T-helper 2 cell treated with Interferon-gamma antibody and Interleukin-4, amounts not matched to agents 100 ng/mL and 5 ng/mL, for 36 hours (primary cell): Measurements from ENCODE around the gene TAMM41. TPM values are rescaled to one million over a fixed set of nuclear protein-coding genes. Genes with fewer than 3 reads are reported as not detected.
"Not testable (repeated sequence)": the region's sequence is repeated elsewhere in the genome, so short reads cannot be mapped to it uniquely, and the experiment has no call there.

ENCODE experiments used
- intact Hi-C: fragments of 100-400 bp; cut with micrococcal nuclease; formaldehyde crosslinking; loops from one replicate; pipeline ENCODE4 v1.15.1; 2023
- total RNA-seq: library from RNA; stranded (reverse); gene quantifications from 2 replicates; pipeline ENCODE4 v1.2.3, GENCODE V29; 2022

Gene TAMM41
- 23.6 and 24.8 TPM in 2 replicates for total RNA-seq

DNA sequence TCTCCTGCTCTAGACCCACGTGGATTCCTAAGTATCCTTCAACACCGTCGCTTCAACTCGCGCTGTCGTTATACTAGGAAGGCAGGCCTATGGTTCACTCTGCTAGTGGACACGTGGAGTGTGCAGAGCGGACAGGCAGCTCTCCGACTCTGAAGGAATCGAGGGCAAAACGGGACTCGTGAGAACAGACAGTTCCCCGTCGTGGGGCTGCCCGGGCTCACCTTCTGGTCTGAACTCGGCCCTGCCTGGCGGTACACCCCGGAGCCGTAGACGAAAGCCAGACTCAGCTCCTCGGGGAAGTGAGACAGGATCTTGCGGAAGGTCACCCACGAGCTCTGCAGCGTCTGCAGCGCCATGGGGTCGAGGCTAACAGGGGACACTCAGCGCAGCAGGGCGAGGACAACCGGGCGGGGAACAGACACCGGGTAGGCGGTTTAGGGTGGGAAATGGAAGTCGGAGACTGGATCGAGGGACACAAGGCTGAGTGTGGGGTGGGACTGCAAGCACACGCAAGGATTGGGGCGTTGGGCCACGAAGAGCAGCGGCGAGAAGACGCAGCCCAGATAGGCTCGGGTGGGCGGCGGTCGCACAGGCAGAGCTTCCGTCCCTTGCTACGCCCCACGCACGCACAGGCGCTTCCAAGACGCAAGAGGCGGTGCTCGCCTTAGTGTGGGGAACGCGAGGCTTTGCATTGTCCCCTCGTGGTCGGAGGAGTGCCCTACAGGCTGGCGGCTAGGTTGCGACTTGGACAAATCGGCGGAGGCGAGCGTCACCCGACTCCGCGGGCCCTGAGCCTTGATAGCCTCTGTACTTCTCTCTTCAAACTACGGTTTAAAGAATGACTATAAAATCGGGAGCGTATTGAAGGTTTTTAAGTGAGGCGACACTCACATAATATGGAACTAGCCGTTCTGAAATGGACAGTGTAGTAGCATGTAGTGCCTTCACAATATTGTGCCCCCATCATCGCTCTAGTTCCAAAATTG is at the start of gene TAMM41:
Gene TAMM41 (minus strand): TSS at position 605 of the 986 bp plus-strand sequence. CDS start 249 bp downstream, at position 356.
- intact Hi-C loops = loop anchor here (1.0 to 5.0 kb wide), 3 partner anchors 26 to 204 kb away; partner anchors contain the start of gene VGLL4

- intact Hi-C loops = no loop called here
Observed at GRCh38 chr3:11878837-11879236, 32.2 kb upstream of the TAMM41 start.

- intact Hi-C loops = not testable (repeated sequence)
Observed at GRCh38 chr3:11874707-11875106, 28.0 kb upstream of the TAMM41 start.

DNA sequence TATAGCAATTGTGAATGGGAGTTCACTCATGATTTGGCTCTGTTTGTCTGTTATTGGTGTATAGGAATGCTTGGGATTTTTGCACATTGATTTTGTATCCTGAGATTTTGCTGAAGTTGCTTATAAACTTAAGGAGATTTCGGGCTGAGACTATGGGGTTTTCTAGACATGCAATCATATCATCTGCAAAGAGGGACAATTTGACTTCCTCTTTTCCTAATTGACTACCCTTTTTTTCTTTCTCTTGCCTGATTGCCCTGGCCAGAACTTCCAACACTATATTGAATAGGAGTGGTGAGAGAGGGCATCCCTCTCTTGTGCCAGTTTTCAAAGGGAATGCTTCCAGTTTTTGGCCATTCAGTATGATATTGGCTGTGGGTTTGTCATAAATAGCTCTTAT is 17.1 kb upstream of the TAMM41 start:
- intact Hi-C loops = not testable (repeated sequence)

- intact Hi-C loops = not testable (repeated sequence)
Observed at GRCh38 chr3:11862584-11862983, 15.9 kb upstream of the TAMM41 start.

DNA sequence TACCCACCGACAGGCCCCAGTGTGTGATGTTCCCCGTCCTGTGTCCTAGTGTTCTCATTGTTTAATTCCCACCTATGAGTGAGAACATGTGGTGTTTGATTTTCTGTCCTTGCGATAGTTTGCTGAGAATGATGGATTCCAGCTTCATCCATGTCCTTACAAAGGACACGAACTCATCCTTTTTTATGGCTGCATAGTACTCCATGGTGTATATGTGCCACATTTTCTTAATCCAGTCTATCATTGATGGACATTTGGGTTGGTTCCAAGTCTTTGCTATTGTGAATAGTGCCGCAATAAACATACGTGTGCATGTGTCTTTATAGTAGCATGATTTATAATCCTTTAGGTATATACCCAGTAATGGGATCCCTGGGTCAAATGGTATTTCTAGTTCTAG is 15.5 kb upstream of the TAMM41 start:
- intact Hi-C loops = not testable (repeated sequence)

DNA sequence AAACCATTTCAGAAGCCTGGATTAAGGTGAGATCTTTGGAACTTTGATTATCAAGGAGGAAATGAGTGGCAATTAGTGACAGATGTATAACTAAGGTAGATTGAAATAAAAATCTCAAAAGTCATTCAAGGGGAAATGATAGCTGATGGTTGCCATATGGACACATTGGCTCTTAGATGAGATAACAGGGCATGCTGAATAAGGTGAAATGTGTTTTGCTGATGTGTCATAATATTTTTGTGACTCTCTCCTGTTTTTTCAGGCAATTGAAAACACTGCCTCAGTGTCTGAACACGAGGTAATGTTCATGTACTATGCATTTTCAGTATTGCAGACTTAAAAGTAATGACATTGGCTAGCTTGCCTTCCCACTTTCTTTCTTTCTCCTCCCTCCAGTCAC is 13.5 kb upstream of the TAMM41 start:
- intact Hi-C loops = not testable (repeated sequence)

- intact Hi-C loops = no loop called here
Observed at GRCh38 chr3:11853450-11853849, 6.8 kb upstream of the TAMM41 start.

- intact Hi-C loops = no loop called here
Observed at GRCh38 chr3:11850003-11850402, 3.3 kb upstream of the TAMM41 start.

DNA sequence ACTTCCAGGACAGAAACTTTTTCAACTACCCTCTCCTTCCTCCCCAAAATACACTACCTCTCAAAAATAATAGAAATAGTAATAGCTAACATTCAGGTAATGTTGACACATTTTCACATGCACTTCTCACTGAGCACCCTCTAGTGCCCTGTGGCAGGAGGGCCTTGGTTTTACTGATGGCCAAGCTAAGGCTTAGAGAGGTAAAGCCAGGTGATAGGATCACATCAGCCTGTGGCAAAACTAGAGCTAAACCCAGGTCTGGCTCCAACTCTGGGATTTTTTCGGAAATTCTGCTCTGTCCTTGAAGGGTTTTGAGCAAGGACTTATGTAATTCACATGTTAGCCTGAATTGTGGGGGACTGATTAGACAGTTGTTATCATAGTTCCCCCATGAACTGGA is 922 bp upstream of the TAMM41 start:
- intact Hi-C loops = loop anchor here (2.0 to 5.0 kb wide), 2 partner anchors 27 to 205 kb away; partner anchors contain the start of gene VGLL4

DNA sequence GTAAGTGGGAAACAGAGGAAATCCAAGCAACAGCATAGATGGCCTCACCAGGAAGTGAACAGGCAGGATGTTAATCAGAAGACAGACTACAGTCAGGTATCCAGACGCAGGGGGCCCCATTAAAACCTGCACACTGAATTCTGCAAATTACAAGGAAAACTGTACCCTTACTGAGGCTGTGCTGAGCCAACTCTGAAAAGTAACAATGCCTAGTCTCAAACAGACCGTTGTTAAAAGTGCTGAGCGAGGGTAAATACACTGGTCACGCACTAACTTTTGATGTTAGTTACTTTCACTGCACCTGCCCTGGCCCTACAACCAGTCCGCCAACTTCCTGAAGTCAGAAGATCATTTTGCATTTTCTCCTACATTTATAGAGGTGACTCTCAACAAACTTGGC is 1.0 kb downstream of the TAMM41 start:
- intact Hi-C loops = loop anchor here (1.0 to 5.0 kb wide), 4 partner anchors 25 to 203 kb away; partner anchors contain the start of gene VGLL4

DNA sequence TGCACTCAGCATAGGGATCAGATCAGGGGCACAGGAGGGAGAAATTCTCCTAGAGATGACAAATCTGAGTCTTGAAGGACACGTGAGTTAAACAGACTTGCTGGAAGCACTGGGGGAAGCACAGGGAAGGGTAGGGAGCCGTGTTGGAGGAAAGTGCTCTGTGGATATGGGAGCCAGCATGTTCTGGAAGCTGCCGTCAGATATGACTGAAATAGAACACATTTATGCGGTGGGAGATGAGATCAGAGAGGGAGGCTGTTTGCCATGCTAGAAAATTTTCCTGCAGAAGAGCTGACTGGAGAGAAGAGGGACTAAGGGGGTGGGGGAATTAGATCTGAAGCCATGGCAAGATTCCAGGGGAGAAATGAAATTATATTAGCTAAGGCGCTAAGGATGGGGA is 1.8 kb downstream of the TAMM41 start:
- intact Hi-C loops = loop anchor here (1.0 to 5.0 kb wide), 2 partner anchors 75 to 203 kb away; partner anchors contain the start of gene VGLL4

- intact Hi-C loops = no loop called here
Observed at GRCh38 chr3:11835028-11835639, 11.6 kb downstream of the TAMM41 start.

GRCh38 chr3:11832981-11833905 is 13.4 kb downstream of the TAMM41 start:
- intact Hi-C loops = no loop called here

GRCh38 chr3:11829416-11829815 is 17.3 kb downstream of the TAMM41 start:
- intact Hi-C loops = no loop called here

DNA sequence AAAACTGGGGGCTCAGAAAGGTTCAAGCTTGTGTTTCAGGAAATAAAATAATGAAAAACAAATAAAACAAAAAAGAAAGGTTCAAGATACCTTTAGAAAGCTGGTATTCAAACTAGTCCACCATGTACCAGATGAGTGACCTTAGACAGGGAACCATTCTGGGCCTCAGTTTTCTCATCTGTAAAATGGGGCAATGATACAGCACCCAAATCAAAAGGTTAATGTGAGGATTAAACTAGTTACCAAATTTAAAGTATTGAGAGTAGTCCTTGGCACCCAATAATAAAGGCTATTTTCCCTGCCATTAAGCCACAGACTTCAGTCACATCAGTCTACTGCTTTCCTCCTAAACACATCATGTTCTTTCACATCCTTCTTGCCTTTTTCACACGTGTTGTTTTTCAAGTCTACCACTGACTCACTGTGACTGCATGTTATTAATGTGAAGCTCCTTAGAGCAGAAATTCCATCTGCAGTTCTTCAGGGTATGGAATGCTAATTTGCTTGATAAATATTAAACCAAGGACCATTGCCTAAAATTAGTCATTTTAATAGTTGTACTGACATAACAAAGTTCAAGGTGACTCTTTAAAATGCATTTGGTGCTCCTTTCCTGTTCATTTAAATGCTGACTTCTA is 19.9 kb downstream of the TAMM41 start:
- intact Hi-C loops = no loop called here

DNA sequence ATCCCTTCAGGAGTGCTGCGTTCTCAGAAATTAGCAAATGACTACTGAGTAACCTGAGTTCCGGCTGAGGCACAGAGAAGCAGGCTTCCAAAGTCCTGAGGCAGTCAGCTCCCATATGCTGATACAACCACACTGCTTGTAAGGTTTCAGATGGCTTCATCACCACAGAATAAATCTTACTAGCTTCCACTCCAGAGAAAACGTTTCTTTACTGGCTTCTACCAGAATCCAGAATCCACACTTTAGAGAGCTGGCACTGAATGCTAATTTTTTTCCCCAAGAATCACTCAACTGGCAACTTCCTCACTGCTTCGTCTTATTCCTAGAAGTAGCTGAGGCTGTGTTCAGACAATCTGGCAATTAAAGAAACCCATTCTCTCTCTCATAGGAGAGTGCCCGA is 21.4 kb downstream of the TAMM41 start:
- intact Hi-C loops = no loop called here

DNA sequence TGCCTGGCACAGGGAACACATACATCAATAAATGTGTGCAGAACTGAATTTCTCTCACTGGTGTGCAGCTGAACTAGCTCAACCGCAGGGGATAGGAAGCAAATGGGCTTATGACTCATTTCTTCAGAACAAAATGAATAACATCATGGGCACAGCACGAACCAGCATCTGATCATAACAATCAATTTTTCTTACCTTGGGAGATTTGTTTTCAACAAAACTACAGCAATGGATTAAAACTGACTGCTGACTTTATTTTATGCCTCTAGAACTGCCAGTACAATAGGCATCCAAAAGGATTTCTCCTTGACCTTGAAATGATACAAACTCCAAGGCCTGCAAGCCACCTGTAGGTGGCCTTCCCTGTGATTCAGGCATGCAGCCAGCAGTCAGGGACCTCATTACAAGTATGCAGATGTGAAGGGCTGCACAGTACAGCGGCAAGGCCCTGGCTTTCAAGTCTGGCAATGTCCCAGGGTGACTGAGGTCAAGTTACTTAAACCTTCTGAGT is 26.1 kb downstream of the TAMM41 start:
- intact Hi-C loops = loop anchor here (2.0 kb wide), 1 partner anchor 26 kb away; the partner anchor contains the start of gene TAMM41

GRCh38 chr3:11819146-11819689 is 27.5 kb downstream of the TAMM41 start:
- intact Hi-C loops = no loop called here

DNA sequence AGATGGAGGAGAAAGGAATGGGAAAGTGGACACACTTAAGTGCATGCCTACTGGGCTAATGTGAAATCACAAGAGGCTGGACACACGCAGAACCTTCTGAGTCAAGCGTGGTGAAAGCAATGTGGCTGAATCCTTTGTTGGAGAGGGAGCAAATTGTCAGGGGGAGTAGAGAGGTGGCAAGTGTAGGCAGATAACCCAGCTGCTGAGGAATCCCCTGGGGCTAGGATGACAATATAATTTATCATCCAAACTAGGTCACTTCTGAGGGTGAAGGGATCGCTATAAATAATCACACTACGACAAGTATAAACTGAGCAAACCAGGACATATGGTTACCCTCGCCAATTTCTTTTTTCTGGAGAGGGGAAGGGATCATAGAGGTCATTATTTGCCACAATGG is 28.7 kb downstream of the TAMM41 start:
- intact Hi-C loops = no loop called here
